Sigmoid colon (tissue), 4 donors: Measurements from ENCODE around the gene MAP1S.

Experiments
- CTCF ChIP-seq, 4 experiments: fragments of 450-650 bp in 3 of 4; fragments of 200-600 bp in 1 of 4; IDR thresholded peaks; one replicate each; pipeline ENCODE4 v1.5.1; 2016 to 2019; ENCODE audit warnings: antibody characterized with exemption in 4 of 4, mild to moderate bottlenecking in 3 of 4, moderate library complexity in 2 of 4
- POLR2A ChIP-seq, 2 donors: fragments of 450-650 bp; IDR thresholded peaks; one replicate each; pipeline ENCODE4 v1.6.1; 2016; ENCODE audit warnings: antibody characterized with exemption in 2 of 2, mild to moderate bottlenecking in 2 of 2, moderate library complexity in 2 of 2
- POLR2AphosphoS5 ChIP-seq, 4 donors: sonication (generic); formaldehyde crosslinking; IDR thresholded peaks; one replicate each; pipeline ENCODE4 v1.6.1; 2017; ENCODE audit warnings: antibody characterized with exemption in 4 of 4

GRCh38 chr19:17724655-17725054 is 5.4 kb downstream of the MAP1S start:
- TF ChIP-seq POLR2AphosphoS5 (IDR thresholded peaks at IDR 0.05) (no peak), CTCF (IDR thresholded peaks at IDR 0.05) (no peak), POLR2A (IDR thresholded peaks at IDR 0.05) (no peak)
